HG02973 (cell line): Measurements from ENCODE around the gene MEA1.
"Not testable (repeated sequence)": the region's sequence is repeated elsewhere in the genome, so short reads cannot be mapped to it uniquely, and the experiment has no call there.

ENCODE experiments used
- ATAC-seq: cut with Tn5 transposase; IDR thresholded peaks from one replicate; pipeline ENCODE4 v1.9.1; 2021; ENCODE audit warnings: moderate library complexity; ENCODE audit not compliant: unreplicated experiment

MEA1 gene

DNA sequence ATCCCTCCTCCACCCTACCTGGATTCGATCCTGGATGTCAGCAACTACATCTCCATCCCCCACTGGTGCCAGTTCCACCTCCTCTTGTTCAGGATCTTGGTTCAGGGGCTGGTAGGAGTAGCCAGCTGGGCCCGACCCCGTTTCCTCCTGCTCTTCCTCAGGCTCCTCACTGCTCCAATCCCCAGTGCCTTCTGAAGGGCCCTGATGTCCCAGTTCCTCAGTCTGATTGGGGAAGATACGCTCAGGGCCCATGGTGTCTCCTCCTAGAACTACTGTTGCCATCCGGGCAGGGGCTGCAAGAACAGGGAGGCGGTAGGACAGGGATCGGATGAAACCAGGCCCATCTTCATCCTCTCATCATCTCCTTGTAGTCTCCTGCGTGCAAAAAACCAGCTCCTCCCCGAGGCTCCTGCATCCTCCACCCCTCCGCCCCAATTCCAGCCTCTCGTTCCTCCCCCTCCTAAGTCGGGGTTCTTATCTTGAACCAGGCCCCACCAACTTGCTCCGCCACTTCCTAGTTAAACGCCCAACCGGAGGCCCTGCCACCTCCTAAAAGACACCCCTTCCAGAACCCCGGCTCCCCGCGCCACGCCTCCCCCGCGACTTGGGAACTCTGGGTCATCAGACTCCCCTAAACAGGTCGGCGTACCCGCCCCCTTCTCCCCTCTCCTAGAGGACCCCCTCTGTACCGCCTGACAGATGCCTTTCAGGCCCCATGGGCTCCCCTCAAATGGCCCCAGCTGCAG, 476 bp downstream of the MEA1 start:
- ATAC-seq = peak; percentile 1

- ATAC-seq = no peak
Observed at GRCh38 chr6:43012364-43012763, 1.4 kb downstream of the MEA1 start.

- ATAC-seq = no peak
Observed at GRCh38 chr6:43011207-43011606, 2.5 kb downstream of the MEA1 start.

- no peak for ATAC-seq
Observed at GRCh38 chr6:43009124-43009523, 4.6 kb downstream of the MEA1 start.

GRCh38 chr6:43007126-43007525, 6.6 kb downstream of the MEA1 start:
- ATAC-seq = no peak

- no peak for ATAC-seq
Observed at GRCh38 chr6:43006251-43006650, 7.5 kb downstream of the MEA1 start.

DNA sequence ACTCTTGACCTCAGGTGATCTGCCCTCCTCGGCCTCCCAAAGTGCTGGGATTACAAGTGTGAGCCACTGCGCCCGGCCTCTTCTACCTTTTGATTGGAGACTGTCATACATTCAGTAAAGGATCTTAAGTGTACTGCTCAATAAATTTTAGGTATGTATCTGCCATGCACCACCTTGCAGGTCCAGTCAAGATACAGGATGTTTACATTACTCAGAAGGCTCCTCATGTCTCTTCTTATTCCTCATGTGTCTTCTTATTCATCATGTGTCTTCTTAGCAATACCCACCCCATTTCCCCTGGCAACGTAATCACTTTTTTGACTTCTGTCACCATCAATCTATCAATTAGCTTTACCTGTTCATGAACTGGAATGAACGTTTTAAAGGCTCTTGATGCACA, 7.9 kb downstream of the MEA1 start:
- ATAC-seq = no peak

DNA sequence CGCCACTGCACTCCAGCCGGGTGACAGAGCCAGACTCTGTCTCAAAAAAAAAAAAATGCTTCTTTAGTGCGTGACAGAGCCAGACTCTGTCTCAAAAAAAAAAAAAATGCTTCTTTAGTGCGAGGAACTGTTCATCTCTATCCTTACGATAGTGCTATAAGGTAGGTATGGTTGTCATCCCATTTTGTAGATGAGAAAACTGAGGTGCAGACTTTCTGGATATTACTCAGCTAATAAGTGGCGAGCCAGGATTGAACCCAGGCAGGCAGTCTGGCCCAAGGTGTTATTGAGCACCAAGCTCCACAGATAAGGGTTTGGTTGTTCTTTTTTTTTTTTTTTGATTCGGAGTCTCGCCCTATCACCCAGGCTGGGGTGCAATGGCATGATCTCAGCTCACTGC, 11.9 kb downstream of the MEA1 start:
- no peak for ATAC-seq

GRCh38 chr6:42998205-42998604, 15.5 kb downstream of the MEA1 start:
- ATAC-seq = not testable (repeated sequence)

- ATAC-seq = no peak
Observed at GRCh38 chr6:42996513-42996912, 17.2 kb downstream of the MEA1 start.

- ATAC-seq = no peak
Observed at GRCh38 chr6:42993445-42993844, 20.3 kb downstream of the MEA1 start.

DNA sequence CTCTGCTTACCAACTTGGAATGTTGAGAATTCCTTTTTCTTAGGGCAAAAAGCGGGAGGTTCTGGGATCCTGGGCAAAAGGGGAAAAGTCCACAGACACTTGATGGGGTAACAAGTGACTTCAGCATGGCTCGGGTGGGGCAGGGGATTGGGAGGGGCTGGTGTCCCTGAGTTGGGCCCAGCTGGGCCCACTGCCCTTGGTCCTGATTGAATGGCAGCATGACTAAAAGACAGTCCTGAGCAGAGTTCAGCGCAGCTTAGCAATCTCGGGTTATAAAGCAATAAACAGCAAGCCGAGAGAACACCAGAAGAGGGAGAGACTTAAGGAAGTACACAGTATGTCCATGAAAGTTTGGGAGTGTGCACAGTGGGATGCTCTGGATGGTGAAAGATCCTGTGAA, 23.8 kb downstream of the MEA1 start:
- no peak for ATAC-seq

DNA sequence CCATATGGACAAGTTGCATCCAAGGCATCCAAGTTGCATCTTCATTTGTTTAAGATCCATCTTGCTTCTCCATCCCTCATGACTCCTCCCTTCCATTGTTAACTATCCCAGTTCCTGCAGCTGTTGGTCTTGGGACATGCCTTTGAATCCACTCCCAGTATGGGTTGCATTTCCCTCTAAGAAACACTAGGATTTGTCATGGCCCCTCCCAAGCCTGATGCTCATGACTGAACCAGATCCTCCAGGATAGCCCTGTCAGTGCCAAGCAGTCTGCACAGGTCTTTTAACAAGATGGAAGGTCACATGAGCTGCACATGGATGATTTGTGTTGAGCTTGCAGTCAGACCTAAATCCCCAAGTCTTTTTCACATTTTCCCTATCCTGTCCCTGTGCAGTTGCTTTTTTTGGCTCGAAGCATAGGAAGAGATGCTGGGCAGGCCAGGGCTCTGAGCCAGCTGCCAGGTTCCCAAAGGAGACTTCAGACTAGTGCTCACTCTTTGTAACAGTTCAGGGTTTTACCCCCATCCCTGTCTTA, 25.2 kb downstream of the MEA1 start:
- no peak for ATAC-seq

GRCh38 chr6:42987533-42988451, 26.0 kb downstream of the MEA1 start:
- no peak for ATAC-seq

- ATAC-seq = no peak
Observed at GRCh38 chr6:42984924-42985475, 28.7 kb downstream of the MEA1 start.

DNA sequence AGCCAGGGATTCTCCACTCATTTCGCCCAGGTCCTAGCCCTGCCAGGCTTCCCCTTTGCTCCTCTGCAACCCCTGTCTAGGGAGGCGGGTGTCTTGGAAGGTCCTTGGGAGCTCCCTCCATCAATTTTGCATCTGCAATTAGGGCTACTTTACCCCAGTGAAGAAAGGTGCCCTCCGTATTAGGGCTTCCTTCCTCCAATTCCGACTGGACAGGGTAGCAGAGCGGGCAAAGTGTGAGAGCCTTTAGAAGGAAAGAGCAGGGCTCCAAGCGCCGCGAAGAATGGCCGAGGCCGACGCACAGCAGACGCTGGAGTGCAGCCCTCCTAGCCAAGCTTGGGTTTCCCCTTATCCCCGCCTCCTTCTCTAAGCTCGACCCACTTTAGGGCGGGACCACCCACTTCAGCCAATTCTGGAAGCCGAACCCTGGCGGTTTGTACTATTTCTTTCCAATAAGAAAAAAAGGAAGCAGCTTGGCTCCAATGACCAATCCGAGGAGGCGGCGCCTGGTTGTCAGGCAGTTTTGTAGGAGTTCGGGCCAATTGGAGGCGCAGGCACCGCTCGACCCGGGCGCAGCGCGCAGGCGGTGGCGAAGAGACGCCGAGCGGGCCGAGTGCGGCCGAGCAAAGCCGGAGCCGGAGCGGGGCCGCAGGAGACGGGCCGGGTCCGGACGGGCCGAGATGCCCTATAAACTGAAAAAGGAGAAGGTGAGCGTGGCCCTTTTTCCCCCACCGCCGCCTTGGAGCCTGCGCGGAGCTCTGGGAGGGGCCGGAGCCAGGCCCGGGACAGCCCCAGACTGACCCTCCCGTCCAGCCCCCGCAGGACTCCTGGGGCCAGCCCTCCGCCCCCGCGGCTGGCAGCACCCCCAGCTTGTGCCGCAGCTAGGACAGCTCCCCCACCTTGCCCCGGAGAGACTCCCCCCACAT, 29.5 kb downstream of the MEA1 start, which contains the start of gene PPP2R5D:
TSS of gene PPP2R5D (plus strand) at position 570 of the 923 bp plus-strand sequence. CDS start at position 678, 108 bp downstream.
- ATAC-seq = peak; percentile 89

DNA sequence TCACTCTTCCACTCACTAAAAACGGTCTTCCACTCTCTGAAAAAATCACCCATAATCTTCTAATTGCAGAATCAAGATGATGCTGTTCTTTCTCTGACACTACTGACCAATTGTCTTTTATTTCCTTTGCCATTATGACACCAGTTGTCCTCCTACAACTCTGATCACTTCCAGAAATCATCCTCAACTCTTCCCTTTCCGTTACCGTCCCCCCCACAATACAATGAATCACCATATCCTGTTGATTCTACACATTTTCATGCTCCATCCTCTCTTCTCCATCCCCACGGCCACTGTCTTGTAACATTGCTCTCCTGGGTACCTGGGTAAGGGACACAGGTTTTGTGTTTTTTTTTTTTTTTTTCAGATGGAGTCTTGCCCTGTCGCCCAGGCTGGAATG, 31.9 kb downstream of the MEA1 start:
- ATAC-seq = no peak

DNA sequence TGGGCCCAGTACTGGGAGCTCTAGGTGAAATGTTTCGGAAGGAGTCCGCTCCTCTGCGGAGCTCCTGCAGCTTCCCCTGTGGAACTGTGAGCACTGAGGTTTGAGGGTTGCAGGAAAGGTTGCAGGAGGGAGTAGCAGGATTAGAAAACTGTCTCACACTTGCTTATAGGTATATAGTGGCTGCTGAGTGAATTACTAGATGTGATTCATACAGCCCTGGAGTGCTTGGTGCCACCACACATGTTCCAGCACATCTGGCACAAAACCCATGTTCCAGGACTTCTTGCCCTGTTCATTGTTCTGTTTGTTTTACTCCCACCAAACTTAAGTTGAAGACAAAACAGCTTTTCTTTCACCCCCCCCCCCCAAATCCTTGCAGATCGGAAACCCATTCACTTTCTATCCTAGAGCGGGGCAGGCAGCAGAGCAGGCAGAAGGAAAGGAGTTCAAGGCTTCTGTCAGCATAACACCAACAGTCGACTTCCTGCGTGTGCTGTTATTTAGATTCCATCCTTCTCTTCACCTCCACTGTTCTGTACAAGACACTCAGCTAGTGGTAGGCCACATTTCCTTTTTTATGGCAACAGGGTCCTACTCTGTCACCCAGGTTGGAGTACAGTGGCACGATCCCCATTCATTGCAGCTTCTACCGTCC, 34.1 kb downstream of the MEA1 start:
- ATAC-seq = peak; percentile 8

GRCh38 chr6:42978839-42979522, 34.8 kb downstream of the MEA1 start, which contains the start of gene PEX6:
Gene PEX6 (minus strand): TSS chr6:42979181. CDS start chr6:42979150, 31 bp downstream.
- peak; percentile 88 for ATAC-seq
